ENCODE data around the gene BAMBI.

DNA sequence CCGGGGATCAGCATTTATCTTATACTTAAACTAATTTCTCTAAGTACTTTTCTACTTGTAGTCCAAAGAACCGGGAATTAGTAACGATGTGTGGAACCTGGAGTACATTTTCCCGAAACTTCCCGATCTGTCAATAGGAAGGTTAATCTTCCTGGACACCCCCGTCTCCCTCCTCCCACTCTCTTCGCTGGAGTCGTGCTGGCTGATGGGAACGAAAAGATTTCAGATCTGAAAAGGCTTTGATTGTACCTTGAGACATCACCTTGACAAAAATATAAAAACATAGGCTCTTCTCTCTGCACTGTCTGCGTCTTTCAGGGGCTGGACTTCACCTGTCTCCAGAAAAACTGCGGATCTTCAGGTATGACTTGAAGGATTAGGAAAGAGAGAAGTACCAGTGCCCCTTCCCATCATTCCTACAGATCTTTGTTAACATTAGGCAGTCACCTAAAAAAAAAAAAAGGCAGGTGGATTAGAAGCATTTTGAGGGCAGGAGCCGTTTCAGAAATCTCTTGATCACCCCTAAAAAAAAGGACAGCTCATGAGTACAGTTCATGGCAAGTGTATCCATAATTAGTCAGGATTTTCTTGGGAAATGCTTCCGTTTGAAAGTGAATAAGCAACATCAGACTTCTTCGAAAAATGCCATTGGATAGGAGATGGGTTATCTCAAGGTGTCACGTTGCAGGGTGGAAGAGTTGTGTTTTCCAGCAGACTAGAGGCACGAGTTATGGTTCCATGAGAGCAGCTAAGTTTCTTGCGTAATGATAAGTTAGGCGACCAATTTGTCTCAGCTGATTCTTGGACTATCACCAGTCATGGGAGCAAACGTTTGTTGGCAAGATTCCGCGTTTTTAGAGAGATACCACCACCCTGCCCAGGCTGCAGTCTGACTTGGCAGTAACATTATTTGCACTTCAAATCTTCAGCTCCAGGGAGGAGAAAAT lies 7.8 kb upstream of the BAMBI start:
- TF ChIP-seq, protein P1, sequence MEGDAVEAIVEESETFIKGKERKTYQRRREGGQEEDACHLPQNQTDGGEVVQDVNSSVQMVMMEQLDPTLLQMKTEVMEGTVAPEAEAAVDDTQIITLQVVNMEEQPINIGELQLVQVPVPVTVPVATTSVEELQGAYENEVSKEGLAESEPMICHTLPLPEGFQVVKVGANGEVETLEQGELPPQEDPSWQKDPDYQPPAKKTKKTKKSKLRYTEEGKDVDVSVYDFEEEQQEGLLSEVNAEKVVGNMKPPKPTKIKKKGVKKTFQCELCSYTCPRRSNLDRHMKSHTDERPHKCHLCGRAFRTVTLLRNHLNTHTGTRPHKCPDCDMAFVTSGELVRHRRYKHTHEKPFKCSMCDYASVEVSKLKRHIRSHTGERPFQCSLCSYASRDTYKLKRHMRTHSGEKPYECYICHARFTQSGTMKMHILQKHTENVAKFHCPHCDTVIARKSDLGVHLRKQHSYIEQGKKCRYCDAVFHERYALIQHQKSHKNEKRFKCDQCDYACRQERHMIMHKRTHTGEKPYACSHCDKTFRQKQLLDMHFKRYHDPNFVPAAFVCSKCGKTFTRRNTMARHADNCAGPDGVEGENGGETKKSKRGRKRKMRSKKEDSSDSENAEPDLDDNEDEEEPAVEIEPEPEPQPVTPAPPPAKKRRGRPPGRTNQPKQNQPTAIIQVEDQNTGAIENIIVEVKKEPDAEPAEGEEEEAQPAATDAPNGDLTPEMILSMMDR (IDR thresholded peaks at IDR 0.05), result no peak
- TF ChIP-seq POLR2A (IDR thresholded peaks at IDR 0.05), result no peak
